Uterus (tissue), 4 donors: ENCODE results near the gene ARCN1. TPM values are rescaled to one million over a fixed set of nuclear protein-coding genes. Genes with fewer than 3 reads are reported as not detected.
A peak's percentile ranks its signal among the peaks of the same experiment; 100 is the strongest.

Experiments used
- DNase-seq, 2 donors: peaks; one replicate each; pipeline ENCODE4 v3.0.0-alpha.2; 2019 to 2020
- H3K27ac ChIP-seq, 2 donors: fragments of 200-600 bp; sonication (generic); 1 replicate in 1 of 2; 2 replicates in 1 of 2; pipeline ENCODE4 v1.5.1; 2016 to 2018
- H3K27me3 ChIP-seq, 2 donors: fragments of 200-600 bp; sonication (generic); one replicate each; pipeline ENCODE4 v1.5.1; 2018 to 2019; ENCODE audit warnings: control low read depth in 1 of 2
- H3K36me3 ChIP-seq, 2 donors: fragments of 200-600 bp; sonication (generic); one replicate each; pipeline ENCODE4 v1.5.1; 2019; ENCODE audit warnings: control low read depth in 1 of 2
- H3K4me1 ChIP-seq, 2 donors: fragments of 200-600 bp; sonication (generic); one replicate each; pipeline ENCODE4 v1.5.1; 2018 to 2019; ENCODE audit warnings: control low read depth in 1 of 2
- H3K4me3 ChIP-seq, 2 donors: fragments of 200-600 bp; sonication (generic); 1 replicate in 1 of 2; 2 replicates in 1 of 2; pipeline ENCODE4 v1.5.1; 2018 to 2019; ENCODE audit warnings: mild to moderate bottlenecking in 1 of 2
- H3K9me3 ChIP-seq, 2 donors: fragments of 200-600 bp; sonication (generic); one replicate each; pipeline ENCODE4 v1.5.1; 2019; ENCODE audit warnings: control low read depth in 1 of 2
- CTCF ChIP-seq, 4 experiments: fragments of 200-600 bp in 2 of 4; fragments of 450-650 bp in 2 of 4; sonication (generic) in 2 of 4; IDR thresholded peaks; one replicate each; pipeline ENCODE4 v1.5.1; 2016 to 2019; ENCODE audit warnings: antibody characterized with exemption in 4 of 4, mild to moderate bottlenecking in 2 of 4, moderate library complexity in 1 of 4
- POLR2A ChIP-seq, 2 donors: fragments of 450-650 bp; IDR thresholded peaks; one replicate each; pipeline ENCODE4 v1.6.1; 2016; ENCODE audit warnings: antibody characterized with exemption in 2 of 2, mild to moderate bottlenecking in 1 of 2, moderate library complexity in 1 of 2
- intact Hi-C: fragments of 100-400 bp; cut with DNase I; formaldehyde crosslinking; loops from one replicate; pipeline ENCODE4 v1.15.1; 2023; ENCODE audit warnings: low total_unique reads
- total RNA-seq, 4 donors: library from RNA; depleted of rRNA in 3 of 4; stranded (reverse); fragments of >200 nt in 3 of 4; gene quantifications; one replicate each; pipeline versions ENCODE4 v1.1.0 to v1.2.4, GENCODE V29; 2014 to 2023
- donor health status: DM: yes; HTN: yes; CAD: no.

Gene ARCN1
- total RNA-seq, 4 donors from 2014 or later = 55.3 to 154 (median 112) TPM

- no peak for TF ChIP-seq CTCF (IDR thresholded peaks at IDR 0.05)
- no peak for TF ChIP-seq POLR2A (IDR thresholded peaks at IDR 0.05)
- Histone ChIP-seq H3K9me3 (no peaks in the 10 kb centered on the region), H3K27ac (no peak overlapping the region), H3K36me3 (no peaks in the 10 kb centered on the region), H3K27me3 (no peaks in the 10 kb centered on the region), H3K4me1 (no peaks in the 10 kb centered on the region), H3K4me3 (no peak overlapping the region)
- intact Hi-C loops = no loop called here
- DNase-seq = no peak
Measured at GRCh38 chr11:118639899-118640298, 67.7 kb downstream of the ARCN1 start.

GRCh38 chr11:118640332-118641154 is 68.3 kb downstream of the ARCN1 start:
- Histone ChIP-seq H3K4me3 (no peak overlapping the region), H3K9me3 (no peaks in the 10 kb centered on the region), H3K36me3 (no peaks in the 10 kb centered on the region), H3K4me1 (no peaks in the 10 kb centered on the region), H3K27ac (peak overlapping the region in 1 of 2 donors; percentile 4), H3K27me3 (no peaks in the 10 kb centered on the region)
- no peak for DNase-seq
- intact Hi-C loops = no loop called here
- TF ChIP-seq POLR2A (IDR thresholded peaks at IDR 0.05) = no peak
- TF ChIP-seq CTCF (IDR thresholded peaks at IDR 0.05) = no peak

- H3K4me1 ChIP-seq = no peaks in the 10 kb centered on the region
- no peak overlapping the region for H3K4me3 ChIP-seq
- no peaks in the 10 kb centered on the region for H3K27me3 ChIP-seq
- no peak for TF ChIP-seq CTCF (IDR thresholded peaks at IDR 0.05)
- no peaks in the 10 kb centered on the region for H3K36me3 ChIP-seq
- no peak for DNase-seq
- no peaks in the 10 kb centered on the region for H3K9me3 ChIP-seq
- intact Hi-C loops = no loop called here
- no peak overlapping the region for H3K27ac ChIP-seq
Measured at GRCh38 chr11:118641397-118642019, 69.3 kb downstream of the ARCN1 start.

- Histone ChIP-seq H3K9me3 (no peaks in the 10 kb centered on the region), H3K27ac (no peak overlapping the region), H3K4me1 (no peaks in the 10 kb centered on the region), H3K27me3 (no peaks in the 10 kb centered on the region), H3K36me3 (no peaks in the 10 kb centered on the region), H3K4me3 (no peak overlapping the region)
- TF ChIP-seq CTCF (IDR thresholded peaks at IDR 0.05) (no peak), POLR2A (IDR thresholded peaks at IDR 0.05) (no peak)
- DNase-seq = no peak
- intact Hi-C loops = no loop called here
Measured at GRCh38 chr11:118643142-118643994, 71.2 kb downstream of the ARCN1 start.

- H3K36me3 ChIP-seq = no peaks in the 10 kb centered on the region
Measured at GRCh38 chr11:118643995-118644345, 71.8 kb downstream of the ARCN1 start.

More at GRCh38 chr11:118643995-118644345, 71.8 kb downstream of the ARCN1 start:
- Histone ChIP-seq H3K4me3 (no peak overlapping the region), H3K27me3 (no peaks in the 10 kb centered on the region), H3K4me1 (no peaks in the 10 kb centered on the region), H3K9me3 (no peaks in the 10 kb centered on the region), H3K27ac (no peak overlapping the region)
- no peak for DNase-seq
- no peak for TF ChIP-seq CTCF (IDR thresholded peaks at IDR 0.05)
- no peak for TF ChIP-seq POLR2A (IDR thresholded peaks at IDR 0.05)
- intact Hi-C loops = no loop called here
